DMS53 (cell line): Measurements from ENCODE around the gene KCNC4.
A peak's percentile ranks its signal among the peaks of the same experiment; 100 is the strongest.

Source experiments
- DNase-seq: peaks from one replicate; lab custom pipeline; 2025; lab: John Stamatoyannopoulos, UW

Gene KCNC4

GRCh38 chr1:110254604-110255391 lies 44.7 kb downstream of the KCNC4 start:
- DNase-seq = peak; percentile 36

DNA sequence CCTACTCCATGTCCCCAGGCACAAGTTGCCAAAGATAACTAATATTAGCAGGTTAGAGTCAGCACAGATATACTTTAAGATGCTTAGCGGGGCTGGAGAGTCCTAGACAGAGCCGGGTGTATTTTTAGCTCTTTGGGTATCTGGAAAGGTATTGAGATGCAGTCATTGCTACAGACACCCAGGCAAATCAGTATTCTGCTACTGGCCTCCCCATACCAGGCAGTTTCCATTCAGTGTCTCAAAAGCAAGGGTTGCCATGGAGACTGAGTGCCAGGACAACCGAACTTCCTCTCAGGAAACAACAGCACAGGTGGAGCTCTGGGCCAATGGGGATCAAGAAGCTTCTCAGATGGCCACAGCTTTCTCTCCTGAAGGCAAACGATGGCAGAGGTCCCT lies 45.3 kb downstream of the KCNC4 start:
- DNase-seq = peak; percentile 95

GRCh38 chr1:110258734-110259133 lies 48.6 kb downstream of the KCNC4 start:
- DNase-seq = no peak

DNA sequence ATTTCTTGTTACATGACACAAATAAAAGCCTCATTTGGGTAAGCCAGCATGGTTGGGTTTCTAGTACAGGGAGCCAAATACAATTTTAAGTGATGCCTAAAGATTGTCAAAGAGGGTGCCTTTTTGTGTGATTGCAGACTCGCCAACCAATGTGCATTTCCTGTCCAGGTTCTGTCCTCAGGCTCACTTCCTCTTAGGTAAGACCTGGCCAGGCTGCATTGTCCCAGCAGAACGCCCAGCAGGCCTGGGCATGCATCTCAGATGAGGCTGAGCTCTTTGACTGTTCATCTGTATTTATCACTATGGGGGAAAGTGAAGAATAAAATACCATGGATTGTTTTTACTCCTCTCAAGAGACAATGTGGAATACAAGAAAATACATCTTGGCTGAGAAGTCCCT lies 49.7 kb downstream of the KCNC4 start:
- peak; percentile 32 for DNase-seq
